ENCODE results near the gene GPS1.

Gene GPS1

DNA sequence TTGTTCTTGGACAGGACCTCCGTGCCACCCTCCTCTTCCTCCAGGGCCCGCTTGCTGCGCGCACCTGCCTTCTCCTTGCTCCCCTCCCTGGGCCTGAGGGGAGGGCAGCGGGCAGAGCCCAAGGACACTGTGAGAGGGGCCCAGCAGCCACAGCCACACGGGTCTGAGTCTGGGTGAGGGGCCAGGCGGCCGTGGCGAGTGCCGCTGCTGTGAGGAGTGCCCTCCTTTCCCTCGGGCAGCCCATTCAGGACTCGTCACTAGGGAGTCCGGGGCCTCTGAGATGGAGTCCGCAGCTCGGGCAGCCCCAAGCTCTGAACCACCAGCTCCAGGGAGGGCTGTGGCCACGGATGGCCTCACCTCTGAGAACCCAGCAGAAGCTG lies 8.3 kb downstream of the GPS1 start:
- no peak for DNase-seq

DNA sequence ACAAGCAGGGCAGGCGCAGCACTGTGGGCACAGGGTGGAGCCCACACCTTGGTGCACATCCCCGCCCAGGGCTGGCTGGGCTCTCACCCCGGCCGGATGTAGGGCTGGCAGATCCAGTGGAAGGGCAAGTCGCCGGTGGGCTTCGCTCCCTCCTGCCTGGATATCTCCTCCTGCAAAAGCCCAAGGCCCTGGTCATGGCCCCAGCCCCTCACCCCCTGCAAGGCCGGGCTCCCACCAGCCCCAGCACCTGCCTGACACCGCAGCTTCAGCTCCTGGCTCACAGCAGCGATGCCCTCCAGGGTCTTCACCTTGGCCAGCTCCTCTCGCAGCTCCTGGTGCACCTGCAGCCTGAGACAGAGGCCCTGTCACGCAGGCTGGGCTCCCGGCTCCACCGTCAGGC lies 8.9 kb downstream of the GPS1 start:
- DNase-seq = no peak

DNA sequence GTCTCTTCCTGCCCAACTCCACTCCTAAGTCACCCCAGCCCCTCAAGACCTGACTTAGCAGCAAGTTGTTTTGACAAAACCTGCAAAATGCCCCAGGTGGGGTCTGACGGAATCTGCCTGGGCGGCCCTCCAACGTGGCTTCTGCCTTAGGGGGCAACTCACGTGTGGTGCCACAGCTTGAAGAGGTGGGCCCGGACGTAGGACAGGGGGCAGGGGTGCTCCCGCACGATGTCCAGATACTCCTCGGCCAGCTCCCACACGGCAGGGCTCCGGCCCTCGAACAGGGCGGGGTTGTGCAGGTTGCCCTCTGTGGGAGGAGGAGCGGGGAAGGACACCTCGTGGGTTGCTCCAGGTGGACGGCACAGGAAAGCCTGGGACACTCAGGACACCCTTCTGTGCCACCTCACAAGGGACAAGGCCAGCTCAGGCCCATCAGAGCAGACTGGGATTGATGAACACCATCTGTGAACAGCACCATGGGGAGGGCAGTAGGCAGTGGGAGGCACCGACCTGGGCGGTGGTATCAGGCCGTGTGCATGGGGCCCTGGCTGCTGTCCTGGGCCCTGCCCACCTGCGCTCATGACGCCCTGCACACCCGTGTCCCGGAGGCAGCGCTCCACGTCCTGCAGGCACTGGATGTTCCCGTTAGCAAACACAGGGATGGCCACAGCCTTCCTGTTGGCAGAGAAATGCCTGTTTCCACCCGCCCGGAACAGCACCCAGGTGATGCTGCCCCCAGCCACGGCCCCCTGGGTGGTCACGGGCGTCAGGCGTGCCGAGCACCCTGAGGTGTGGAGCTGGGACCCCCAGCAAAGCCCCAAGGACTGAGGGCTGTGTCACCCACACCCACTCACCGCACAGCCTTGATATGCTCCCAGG lies 9.6 kb downstream of the GPS1 start:
- no peak for DNase-seq

DNA sequence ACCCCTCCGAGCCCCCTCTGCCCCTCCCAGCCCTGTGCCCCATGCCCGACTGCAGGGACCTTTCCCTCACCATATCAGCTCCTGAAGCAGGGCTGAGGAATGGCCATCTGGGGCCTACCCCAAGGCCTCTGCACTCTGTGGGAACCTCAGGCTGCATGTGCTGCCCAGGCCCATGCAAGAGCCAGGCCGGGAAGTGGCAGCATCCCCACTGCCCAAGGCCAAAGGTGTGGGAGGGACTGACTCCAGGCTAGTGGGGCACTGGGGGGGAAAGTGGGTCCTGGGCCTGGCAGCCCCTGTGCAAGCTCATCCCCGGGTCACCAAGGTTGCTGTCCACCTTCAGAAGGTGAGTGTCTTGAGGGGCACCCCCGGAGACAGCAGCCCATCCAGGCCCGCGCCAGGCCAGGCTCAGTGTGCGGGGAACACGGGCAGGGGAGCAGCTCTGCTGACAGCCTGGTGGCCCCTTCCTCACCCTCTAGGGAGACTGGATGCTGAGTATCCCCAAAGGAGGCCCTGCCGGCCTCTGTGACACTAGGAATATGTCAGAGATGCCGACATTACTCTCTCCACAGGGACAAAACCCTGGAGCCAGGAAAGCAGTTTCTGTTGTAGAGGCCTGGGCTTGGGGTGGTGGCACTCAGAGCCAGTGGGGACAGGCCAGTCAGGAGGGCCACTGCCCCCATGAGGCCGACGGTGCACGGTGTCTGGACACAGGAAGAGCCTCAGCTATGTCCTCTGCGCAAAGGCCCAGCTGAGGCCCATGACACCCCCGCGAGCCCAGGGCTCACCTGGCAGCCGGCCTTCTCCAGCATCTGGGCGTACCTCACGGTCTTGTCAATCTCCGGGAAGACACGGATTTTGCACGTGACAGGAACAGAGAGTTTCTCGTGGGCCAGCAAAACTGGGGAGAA lies 10.6 kb downstream of the GPS1 start:
- no peak for DNase-seq

DNA sequence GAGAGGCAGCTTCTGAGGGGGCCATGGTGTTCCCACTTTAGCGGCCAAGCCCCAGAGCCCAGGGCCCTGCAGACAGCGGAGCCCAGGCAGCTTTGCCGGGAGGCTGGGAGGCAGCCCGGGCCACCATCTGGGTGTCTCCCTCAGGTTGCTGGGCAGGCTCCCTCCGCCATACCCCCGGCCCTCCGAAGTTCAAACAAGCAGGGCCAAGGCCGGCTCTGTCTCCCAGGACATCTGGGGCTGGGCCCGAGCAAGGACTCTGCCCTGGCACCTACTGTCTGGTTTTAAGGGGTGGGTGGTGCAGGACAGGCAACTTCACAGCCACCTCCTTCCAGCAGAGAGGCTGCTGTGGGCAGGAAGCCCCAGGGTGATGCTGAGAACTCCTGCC lies 11.3 kb downstream of the GPS1 start:
- no peak for DNase-seq

DNA sequence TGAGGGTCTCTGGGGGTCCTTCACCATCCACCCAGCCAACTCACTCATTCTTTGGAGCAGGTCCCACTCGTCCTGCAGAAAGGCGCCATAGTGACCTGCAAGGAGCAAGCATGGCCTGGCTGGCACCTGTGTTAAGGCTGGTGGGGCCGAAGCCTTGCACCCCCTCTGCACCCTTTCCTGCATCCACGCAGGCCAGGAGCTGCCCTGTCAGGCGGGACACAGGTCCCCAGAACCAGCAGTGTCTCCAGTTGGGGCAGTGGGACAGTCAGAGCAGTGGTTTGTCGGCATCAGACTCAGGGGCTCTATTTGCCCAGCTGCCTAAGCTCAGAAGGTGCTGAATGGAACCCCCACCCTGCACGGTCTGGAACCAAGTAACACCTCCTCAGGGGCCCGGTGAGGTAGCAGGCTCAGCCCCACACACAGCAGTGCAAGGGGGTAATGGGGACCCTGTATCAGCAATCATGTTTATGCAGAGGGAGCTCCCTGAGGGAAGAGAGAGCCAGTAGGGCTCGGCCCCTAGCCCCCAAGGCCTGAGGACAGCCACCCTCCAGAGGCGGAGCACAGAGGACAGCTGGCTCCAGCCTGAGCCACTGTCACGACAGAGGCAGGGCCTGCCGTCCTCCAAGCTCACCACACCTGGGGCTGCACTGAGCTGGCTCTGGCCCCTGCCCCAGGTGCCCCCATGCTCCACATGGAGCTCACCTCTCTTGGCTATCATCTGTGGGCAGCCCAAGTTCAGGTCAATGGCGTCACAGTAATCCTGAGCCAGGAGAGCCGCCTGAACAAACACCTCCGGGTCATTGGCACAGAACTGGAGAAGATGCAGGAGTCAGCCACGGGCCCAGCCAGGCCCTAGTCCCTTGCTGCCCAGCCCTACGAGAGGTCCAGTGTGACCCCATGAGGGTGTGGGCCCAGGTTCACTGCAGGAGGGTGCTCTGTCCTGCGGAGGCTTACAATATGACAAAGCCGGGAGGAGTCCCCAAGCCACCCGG lies 12.0 kb downstream of the GPS1 start:
- peak in 1 of 5 donors; percentile 3 for DNase-seq

DNA sequence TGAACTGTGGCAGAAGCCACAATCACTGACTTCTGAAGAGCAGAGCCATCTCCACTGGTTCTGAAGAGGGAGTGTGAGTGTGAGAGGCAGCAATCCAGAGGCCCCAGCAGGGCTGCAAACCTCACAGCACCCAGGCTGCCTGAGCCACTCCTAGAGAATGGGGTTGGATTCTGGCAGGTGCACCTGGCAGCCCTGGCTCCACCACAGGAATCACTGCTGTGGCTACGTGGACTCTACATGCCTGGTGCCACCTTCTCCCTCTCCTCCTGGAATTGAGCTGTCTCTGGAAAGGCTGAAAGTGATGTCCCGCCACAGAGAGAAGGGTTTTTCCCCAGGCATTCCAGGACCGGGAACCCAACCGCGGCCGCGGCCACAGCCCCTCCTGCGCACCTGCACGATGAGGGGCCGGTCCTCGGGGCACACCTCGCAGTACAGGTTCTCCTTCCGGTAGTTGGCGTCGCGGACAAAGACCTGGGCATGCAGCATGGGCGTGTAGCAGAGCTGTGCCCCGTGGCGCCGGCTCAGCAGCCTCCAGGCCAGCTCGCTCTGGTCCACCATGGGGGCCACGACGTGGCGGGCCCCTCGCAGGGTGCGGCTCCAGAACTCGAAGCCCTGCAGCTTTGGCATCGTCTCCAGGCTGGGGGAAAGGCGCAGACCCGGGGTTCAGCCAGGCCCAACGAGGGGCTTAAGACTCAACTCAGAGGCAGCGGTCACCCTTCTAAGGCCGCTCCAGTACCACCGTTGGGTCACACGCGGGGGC lies 12.9 kb downstream of the GPS1 start:
- DNase-seq = peak in 2 of 5 donors; percentile 3 to 4

DNA sequence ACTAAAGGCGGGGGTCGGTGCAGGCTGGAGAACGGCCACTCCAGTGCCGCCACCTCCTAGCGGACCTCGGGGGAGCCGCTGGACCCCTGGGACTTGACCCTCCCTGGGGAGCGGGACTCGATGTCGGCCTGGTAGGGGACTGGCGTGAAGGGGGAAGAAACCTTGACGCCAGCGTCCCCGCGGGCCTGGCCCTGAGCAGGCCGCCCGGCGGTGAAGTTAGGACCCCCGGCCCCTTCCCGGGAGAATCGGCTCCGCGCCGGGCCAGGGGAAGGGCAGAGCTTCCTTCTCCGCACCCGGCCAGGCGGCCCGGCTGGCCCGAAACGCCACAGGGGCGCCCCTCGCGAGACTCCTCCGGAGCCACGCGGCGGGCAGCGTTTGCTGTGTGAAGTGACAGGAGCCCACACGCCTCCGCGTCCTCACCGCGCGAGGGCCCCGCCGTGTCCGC lies 13.5 kb downstream of the GPS1 start:
- peak in 2 of 5 donors; percentile 17 to 21 for DNase-seq

DNA sequence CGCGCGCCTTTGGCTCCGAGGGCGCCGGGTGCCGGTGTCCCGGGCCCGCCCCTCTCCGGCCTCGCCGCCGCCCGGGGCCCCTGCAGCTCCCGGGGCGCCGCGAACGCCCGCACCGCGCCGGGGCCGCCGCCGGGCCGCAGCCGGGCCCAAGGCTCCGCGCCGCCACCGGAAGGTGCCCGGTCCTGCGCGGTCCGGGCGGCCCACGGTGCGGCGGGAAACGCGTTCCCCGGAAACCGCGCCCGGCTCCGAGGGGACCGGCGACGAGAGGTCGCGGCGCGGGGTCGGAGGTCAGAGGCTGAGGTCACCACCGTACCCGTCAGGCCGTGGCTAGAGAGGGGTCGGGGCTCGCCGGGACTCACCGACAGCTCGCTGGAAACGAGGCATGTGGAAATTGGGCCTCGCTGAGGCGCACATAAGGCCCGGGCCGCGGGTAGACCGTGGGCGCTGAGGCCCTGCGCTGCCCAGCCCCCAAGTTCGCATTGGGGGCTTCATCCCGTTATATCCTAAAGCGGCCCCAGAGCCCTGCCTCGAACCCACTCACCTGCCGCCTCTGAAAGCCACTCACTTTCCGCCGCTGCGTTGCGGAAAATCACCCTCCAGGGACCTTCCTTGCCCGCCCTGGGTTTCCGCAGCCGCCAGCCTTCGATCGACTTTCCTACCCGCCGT lies 14.1 kb downstream of the GPS1 start, which contains the start of gene DUS1L:
DUS1L (minus strand) TSS at position 167 of the 666 bp plus-strand sequence. CDS start 745 bp downstream, outside the sequence.
- peak; percentile 47 to 76 (median 60) for DNase-seq

DNA sequence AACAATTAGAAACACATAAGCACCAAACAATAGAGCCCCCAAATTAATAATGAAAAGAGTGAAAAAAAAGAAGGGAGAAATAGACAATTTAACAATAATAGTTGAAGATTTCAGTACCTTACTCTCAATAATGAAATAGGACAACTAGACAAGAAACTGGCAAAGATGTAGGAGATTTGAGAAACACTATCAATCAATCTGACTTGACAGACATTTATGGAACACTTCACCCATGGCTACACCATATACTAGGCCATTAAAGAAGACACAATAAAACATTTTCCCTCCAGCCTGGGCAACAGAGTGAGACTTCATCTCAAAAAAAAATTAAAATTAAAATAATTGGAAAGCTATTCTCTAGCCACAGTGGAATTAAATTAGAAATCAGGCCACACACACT lies 18.9 kb downstream of the GPS1 start:
- no peak for DNase-seq

DNA sequence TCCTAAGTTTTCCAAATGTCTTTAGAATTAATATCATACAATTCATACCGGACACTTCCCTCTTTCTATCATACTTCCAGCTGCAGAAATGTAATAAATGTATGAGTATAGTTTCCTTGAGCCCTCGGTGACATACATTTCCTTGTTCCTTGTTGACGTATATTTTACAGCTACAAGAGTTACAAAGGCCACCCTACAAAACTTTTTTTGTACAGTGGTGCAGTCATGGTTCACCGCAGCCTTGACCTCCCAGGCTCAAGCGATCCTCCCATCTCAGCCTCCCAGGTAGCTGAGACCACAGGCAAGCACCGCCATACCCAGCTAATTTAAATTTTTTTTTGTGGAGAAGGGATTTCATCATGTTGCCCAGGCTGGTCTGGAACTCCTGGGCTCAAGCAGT lies 21.1 kb downstream of the GPS1 start:
- DNase-seq = no peak

DNA sequence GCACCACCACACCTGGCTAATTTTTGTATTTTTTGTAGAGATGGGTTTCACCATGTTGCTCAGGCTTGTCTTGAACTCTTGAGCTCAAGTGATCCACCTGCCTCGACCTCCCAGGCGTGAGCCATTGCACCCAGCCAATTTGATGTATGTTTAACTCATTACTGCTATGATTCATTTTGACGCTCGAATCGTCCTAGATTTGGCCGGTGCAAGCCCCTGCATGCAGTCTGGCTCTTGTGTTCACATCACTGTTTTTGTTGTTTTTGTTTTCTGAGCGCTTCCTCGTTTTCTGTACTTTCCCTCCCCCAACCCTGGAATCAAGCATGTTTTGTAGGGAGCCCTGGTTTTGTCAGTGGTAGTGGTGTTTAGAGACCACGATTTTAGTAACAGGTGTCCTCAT lies 21.7 kb downstream of the GPS1 start:
- no peak for DNase-seq

DNA sequence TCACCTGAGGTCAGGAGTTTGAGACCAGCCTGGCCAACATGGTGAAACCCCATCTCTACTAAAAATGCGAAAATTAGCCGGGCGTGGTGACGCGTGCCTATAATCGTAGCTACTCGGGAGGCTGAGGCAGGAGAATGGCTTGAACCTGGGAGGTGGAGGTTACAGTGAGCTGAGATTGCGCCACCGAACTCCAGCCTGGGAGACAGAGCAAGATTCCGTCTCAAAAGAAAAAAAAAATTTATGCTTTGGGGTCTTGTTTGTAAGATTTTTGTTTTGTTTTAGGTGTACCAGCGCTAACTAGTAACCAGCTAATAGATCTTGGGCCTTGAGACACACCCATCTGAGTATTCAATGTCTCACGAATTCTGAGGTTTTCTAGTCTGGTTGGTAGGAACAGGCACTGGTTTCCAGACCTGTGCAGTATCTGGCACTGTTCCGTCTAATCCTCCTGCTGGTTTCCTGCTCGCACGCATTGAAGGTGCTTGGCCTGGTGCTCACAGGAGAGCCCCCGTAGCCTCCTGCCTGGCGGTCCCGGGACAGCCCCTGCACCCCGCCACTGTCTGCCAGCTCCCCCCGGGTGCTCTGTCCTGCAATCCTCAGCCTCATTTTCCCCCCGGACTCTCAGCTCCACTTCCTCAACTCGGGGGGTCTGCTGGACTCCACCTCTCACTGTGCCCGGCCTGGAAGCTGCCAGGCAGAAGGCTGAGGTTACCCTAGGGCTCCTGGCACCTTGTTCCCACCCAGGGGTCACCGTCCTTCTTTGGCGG lies 24.5 kb downstream of the GPS1 start:
- DNase-seq = no peak

DNA sequence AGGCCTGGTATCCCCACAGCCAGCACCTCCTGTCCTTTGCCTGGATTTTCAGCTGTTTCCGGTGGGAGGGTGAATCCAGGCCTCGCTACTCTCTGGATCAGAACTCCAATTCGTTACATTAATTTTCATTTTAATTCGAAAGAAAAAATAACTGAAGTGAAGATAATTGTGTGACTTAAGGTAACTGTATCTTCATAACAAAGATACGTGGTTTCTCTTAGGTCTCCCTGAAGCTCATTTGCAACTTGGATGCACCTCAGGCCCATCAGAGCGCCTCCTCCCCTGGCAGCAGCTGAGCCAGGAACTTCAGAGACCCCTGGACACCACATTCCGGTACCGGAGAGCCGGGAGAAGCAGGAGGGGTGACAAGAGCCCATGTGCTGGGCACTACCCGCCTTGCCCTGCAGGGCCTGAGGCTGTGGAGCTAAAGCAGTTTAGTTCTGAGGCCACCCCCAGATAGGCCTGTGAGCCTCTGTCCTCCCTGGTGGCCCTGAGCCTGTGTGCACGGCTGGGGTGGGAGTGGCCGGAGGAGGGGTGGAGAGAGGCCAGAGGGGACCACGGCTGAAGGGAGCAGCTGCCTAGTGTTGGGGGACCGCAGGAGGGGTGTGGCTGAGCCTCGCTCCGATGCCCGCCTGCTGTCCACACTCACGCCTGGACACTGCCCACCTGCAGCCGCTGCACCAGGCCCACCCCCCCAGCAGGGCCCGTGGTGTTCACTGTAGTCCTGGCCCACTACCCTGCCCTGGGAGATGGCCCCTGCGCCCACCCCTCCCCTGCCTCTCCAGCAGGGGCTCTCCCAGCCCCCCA lies 25.3 kb downstream of the GPS1 start:
- no peak for DNase-seq

DNA sequence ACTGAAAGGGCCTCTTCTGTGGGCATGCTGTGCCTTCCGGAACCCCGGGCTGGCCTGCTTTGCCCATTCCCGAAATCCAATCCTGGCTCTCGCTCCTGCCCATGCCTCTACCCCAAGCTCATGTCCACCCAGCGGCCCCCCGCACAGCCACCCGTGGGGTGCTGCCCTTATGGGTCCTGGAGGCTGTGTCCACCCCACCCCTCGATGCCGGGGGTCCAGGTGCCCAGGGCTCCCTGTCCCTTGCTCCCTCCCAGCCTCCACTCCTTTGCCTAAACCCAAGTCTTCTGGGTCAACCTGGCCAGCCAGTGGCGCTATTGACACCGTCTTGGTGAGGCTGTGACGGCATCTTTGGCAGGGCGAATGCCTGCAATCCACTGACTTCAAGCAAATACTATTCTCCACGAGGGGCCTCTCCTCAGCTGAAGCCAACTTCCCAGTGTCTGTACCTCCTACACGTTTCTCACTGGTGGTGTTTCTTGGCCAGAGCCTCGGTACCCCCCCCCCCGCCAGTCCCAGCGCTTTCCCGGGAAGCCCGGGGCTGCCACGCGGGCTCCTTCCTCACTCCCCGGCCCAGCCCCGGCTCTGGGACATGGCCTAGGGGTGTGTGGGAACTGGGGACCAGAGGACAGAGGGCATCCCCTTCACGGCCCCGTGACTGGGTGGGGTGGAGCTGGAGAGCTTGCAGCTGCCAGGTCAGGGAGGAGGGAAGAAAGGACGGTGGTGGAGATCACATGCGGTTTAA lies 26.1 kb downstream of the GPS1 start:
- DNase-seq = no peak

DNA sequence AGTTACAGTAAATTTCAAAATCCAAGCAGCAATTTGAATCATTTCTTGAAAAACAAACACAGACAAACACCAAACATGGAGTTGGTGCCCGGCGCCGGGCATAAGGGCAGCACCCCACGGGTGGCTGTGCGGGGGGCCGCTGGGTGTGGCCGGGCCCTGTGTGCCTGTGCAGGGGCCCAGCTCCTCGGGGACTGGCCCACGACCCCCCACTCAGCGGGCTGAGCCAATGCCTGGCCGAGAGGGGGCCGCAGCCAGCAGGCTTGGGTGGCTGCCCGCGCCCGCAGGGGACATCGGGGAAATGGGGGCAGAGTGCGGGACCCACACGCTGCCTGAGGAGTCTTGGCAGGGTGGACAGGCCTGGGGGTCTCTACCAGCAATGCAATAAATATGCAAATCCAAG lies 26.7 kb downstream of the GPS1 start:
- no peak for DNase-seq

DNA sequence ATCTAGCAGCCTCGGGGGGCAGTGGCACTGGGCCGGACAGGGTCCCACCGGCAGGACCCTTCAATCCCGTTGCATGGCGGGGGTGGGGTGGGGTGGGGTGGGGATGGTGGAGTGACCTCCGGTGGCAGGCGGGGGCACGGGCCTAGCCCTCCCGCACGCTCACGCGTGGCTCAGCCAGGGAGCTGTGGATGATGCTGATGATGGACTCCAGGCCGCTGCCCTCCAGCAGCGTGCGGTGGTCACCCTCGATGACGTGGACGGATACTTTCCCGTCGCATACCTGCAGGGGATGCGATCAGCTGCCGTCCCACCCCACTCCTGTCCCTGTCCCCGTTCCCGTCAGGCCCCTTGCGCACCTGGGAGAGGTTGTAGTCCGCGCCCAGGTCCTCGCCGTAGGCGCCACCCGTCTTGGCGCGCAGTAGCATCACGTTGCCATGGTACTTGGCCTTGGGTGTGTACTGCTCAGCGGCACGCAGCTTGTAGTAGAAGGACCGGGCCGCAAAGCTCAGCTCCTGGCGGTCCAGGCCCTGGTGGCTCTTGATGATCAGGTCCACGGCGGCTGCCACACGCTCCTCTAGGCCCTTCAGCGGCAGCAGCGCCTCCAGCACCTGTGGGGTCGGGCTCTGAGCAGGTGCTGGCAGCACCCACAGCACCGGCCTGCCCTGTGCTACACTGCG lies 27.4 kb downstream of the GPS1 start:
- no peak for DNase-seq

Data from T-helper 1 cell (primary cell).